PFSK-1 (cell line): ENCODE results near the gene LDLRAD3.

Source experiments
- POLR2AphosphoS5 ChIP-seq: IDR thresholded peaks from 2 replicates; pipeline ENCODE4 v1.6.1; 2012; ENCODE audit warnings: low read depth, mild to moderate bottlenecking, control low read depth, low read length, moderate library complexity
- REST ChIP-seq, 2 experiments: IDR thresholded peaks; 2 replicates each; pipeline versions ENCODE4 v1.6.1 to v1.8.0; 2011 to 2012; ENCODE audit warnings: low read depth in 2 of 2, low read length in 2 of 2, control low read depth in 1 of 2, inconsistent platforms in 1 of 2, mild to moderate bottlenecking in 1 of 2, moderate library complexity in 1 of 2; ENCODE audit not compliant: insufficient read depth in 1 of 2
- SIN3A ChIP-seq: IDR thresholded peaks from 2 replicates; pipeline ENCODE4 v1.6.1; 2012; ENCODE audit warnings: mild to moderate bottlenecking, low read length, moderate library complexity, borderline replicate concordance; ENCODE audit not compliant: insufficient read depth

- TF ChIP-seq REST (IDR thresholded peaks at IDR 0.05; ENCODE audit: insufficient read depth in 1 of 2, low read depth in 2 of 2, low read length in 2 of 2), result no peak
- no peak for TF ChIP-seq POLR2AphosphoS5
- no peak for TF ChIP-seq SIN3A
Measured at GRCh38 chr11:36192425-36193289, 248.8 kb downstream of the LDLRAD3 start.
